ENCODE results near the gene ZFAND3. TPM values are rescaled to one million over a fixed set of nuclear protein-coding genes. Genes with fewer than 3 reads are reported as not detected.

ZFAND3 gene
- total RNA-seq, 1 donor from 2014 or later = 66.9 TPM

- Mint-ChIP-seq H3K4me1 (ENCODE audit: unreplicated experiment) (peaks cover 22% of the 10 kb centered on the region), H3K4me3 (no peak overlapping the region), H3K9me3 (no peaks in the 10 kb centered on the region), H3K36me3 (no peaks in the 10 kb centered on the region), H3K27me3 (no peaks in the 10 kb centered on the region), H3K27ac (no peak overlapping the region)
- DNase-seq (ENCODE audit: extremely low spot score, unreplicated experiment) = no peak
- TF ChIP-seq CTCF (conservative IDR thresholded peaks at IDR 0.05) = no peak
Observed at GRCh38 chr6:37977715-37978114, 158.2 kb downstream of the ZFAND3 start.

- no peak overlapping the region for H3K4me3 Mint-ChIP-seq
- H3K27ac Mint-ChIP-seq = peak overlapping the region; percentile 57
- no peak for TF ChIP-seq CTCF (conservative IDR thresholded peaks at IDR 0.05)
Observed at GRCh38 chr6:37979392-37980221, 160.1 kb downstream of the ZFAND3 start.

GRCh38 chr6:37980222-37980595, 160.7 kb downstream of the ZFAND3 start:
- Mint-ChIP-seq H3K9me3 (no peaks in the 10 kb centered on the region), H3K27me3 (no peaks in the 10 kb centered on the region), H3K4me3 (no peak overlapping the region), H3K4me1 (ENCODE audit: unreplicated experiment) (peaks cover 26% of the 10 kb centered on the region), H3K27ac (no peak overlapping the region), H3K36me3 (no peaks in the 10 kb centered on the region)
- DNase-seq (ENCODE audit: extremely low spot score, unreplicated experiment) = no peak
- TF ChIP-seq CTCF (conservative IDR thresholded peaks at IDR 0.05) = no peak

More at GRCh38 chr6:37979392-37980221, 160.1 kb downstream of the ZFAND3 start:
- H3K4me1 Mint-ChIP-seq (ENCODE audit: unreplicated experiment) = peaks cover 26% of the 10 kb centered on the region
- no peaks in the 10 kb centered on the region for H3K36me3 Mint-ChIP-seq
- DNase-seq (ENCODE audit: extremely low spot score, unreplicated experiment) = no peak
- H3K9me3 Mint-ChIP-seq = no peaks in the 10 kb centered on the region
- H3K27me3 Mint-ChIP-seq = no peaks in the 10 kb centered on the region

GRCh38 chr6:37981626-37982025, 162.1 kb downstream of the ZFAND3 start:
- H3K36me3 Mint-ChIP-seq = no peaks in the 10 kb centered on the region
- H3K27me3 Mint-ChIP-seq = no peaks in the 10 kb centered on the region
- no peak for DNase-seq (ENCODE audit: extremely low spot score, unreplicated experiment)
- no peak overlapping the region for H3K27ac Mint-ChIP-seq
- TF ChIP-seq CTCF (conservative IDR thresholded peaks at IDR 0.05) = no peak
- H3K9me3 Mint-ChIP-seq = no peaks in the 10 kb centered on the region
- H3K4me1 Mint-ChIP-seq (ENCODE audit: unreplicated experiment) = peaks cover 31% of the 10 kb centered on the region
- H3K4me3 Mint-ChIP-seq = no peak overlapping the region

- Mint-ChIP-seq H3K36me3 (no peaks in the 10 kb centered on the region), H3K27ac (no peak overlapping the region), H3K27me3 (no peaks in the 10 kb centered on the region), H3K9me3 (no peaks in the 10 kb centered on the region), H3K4me3 (no peak overlapping the region), H3K4me1 (ENCODE audit: unreplicated experiment) (peaks cover 38% of the 10 kb centered on the region)
- no peak for TF ChIP-seq CTCF (conservative IDR thresholded peaks at IDR 0.05)
- no peak for DNase-seq (ENCODE audit: extremely low spot score, unreplicated experiment)
Observed at GRCh38 chr6:37982317-37982716, 162.8 kb downstream of the ZFAND3 start.

All from type B pancreatic cell (in vitro differentiated cells).